Right lobe of liver (tissue), 4 donors: ENCODE data around the gene POLR3C.

Experiments used
- POLR2A ChIP-seq: fragments of 450-650 bp; IDR thresholded peaks from one replicate; pipeline ENCODE4 v1.6.1; 2017; ENCODE audit warnings: antibody characterized with exemption, mild to moderate bottlenecking
- TF ChIP-seq, protein P1 (sequence below), 4 donors: fragments of 200-600 bp in 3 of 4; fragments of 450-650 bp in 1 of 4; IDR thresholded peaks; one replicate each; pipeline versions ENCODE4 v1.5.1 to v1.8.0; 2016 to 2022; ENCODE audit warnings: antibody characterized with exemption in 4 of 4, mild to moderate bottlenecking in 2 of 4
- donor health status: DM: no; HTN: no; CAD: no.
- donor health status: DM: no; HTN: no; CAD: no.
- donor health status: DM: no; HTN: yes; CAD: no.

DNA sequence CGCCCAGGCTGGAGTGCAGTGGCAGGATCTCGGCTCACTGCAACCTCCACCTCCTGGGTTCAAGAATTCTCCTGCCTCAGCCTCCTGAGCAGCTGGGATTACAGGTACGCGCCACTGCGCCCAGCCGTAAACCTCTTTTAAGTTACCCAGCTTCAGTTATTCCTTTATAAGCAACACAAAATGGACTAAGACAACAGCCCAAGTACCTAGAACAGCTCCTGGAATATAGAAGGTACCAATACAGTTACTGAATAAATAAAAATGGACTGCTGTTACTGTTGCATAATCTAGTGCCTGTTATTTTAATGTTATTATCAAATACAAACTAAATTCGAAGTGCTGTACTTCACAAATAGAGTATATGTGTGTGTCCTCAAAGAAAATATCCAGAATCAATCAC is 17.2 kb upstream of the POLR3C start:
- TF ChIP-seq, protein P1, sequence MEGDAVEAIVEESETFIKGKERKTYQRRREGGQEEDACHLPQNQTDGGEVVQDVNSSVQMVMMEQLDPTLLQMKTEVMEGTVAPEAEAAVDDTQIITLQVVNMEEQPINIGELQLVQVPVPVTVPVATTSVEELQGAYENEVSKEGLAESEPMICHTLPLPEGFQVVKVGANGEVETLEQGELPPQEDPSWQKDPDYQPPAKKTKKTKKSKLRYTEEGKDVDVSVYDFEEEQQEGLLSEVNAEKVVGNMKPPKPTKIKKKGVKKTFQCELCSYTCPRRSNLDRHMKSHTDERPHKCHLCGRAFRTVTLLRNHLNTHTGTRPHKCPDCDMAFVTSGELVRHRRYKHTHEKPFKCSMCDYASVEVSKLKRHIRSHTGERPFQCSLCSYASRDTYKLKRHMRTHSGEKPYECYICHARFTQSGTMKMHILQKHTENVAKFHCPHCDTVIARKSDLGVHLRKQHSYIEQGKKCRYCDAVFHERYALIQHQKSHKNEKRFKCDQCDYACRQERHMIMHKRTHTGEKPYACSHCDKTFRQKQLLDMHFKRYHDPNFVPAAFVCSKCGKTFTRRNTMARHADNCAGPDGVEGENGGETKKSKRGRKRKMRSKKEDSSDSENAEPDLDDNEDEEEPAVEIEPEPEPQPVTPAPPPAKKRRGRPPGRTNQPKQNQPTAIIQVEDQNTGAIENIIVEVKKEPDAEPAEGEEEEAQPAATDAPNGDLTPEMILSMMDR (IDR thresholded peaks at IDR 0.05): no peak
- no peak for TF ChIP-seq POLR2A
